HEK293 (cell line): ENCODE measurements around the gene POLR2L.

Experiments used
- CTCF ChIA-PET: fragments of 350-600 bp; formaldehyde crosslinking; extraction: SDS; loops from one replicate; lab custom pipeline; 2021; ENCODE audit warnings: antibody characterized with exemption; lab: Yijun Ruan, JAX
- POLR2A ChIA-PET: fragments of 300-600 bp; formaldehyde crosslinking; extraction: SDS; loops from one replicate; lab custom pipeline; 2020; ENCODE audit warnings: antibody characterized with exemption, inconsistent platforms; lab: Yijun Ruan, JAX
- H3K27ac ChIP-seq: fragments of 200-500 bp; sonication (Bioruptor generic); 2 replicates; pipeline ENCODE4 v1.5.1; 2014; ENCODE audit warnings: low read depth, low read length, control low read depth, inconsistent platforms; ENCODE audit errors: extremely low read depth
- H3K36me3 ChIP-seq, 2 experiments: fragments of 200-500 bp in 1 of 2; sonication (Bioruptor generic) in 1 of 2; 1 replicate in 1 of 2; 2 replicates in 1 of 2; pipeline ENCODE4 v1.5.1; 2014 to 2017; ENCODE audit warnings: inconsistent platforms in 2 of 2, low read length in 2 of 2; ENCODE audit not compliant: control insufficient read depth in 2 of 2, insufficient read depth in 1 of 2
- H3K4me1 ChIP-seq: fragments of 200-500 bp; sonication (Bioruptor generic); 2 replicates; pipeline ENCODE4 v1.5.1; 2014; ENCODE audit warnings: mild to moderate bottlenecking, low read length, inconsistent platforms; ENCODE audit not compliant: control insufficient read depth, insufficient read depth
- H3K4me3 ChIP-seq: 2 replicates; pipeline ENCODE4 v1.5.1; 2011; ENCODE audit warnings: low read depth, mild to moderate bottlenecking, control low read depth, low read length, moderate library complexity
- H3K9me3 ChIP-seq: fragments of 200-500 bp; sonication (Bioruptor generic); 2 replicates; pipeline ENCODE4 v1.5.1; 2014; ENCODE audit warnings: low read depth, low read length, inconsistent platforms; ENCODE audit not compliant: control insufficient read depth, insufficient read depth
- EGR2 ChIP-seq: fragments of 450-650 bp; formaldehyde crosslinking; IDR thresholded peaks from 2 replicates; pipeline ENCODE4 v1.5.1; 2016; ENCODE audit warnings: low read depth, missing biosample characterization, missing genetic modification characterization
- PRDM10 ChIP-seq: fragments of 450-650 bp; formaldehyde crosslinking; IDR thresholded peaks from 2 replicates; pipeline ENCODE4 v1.5.1; 2016; ENCODE audit warnings: missing biosample characterization, missing genetic modification characterization
- RBAK ChIP-seq: fragments of 450-650 bp; formaldehyde crosslinking; IDR thresholded peaks from 2 replicates; pipeline ENCODE4 v1.5.1; 2016; ENCODE audit warnings: missing biosample characterization, missing genetic modification characterization
- SCRT1 ChIP-seq: fragments of 450-650 bp; formaldehyde crosslinking; IDR thresholded peaks from 2 replicates; pipeline ENCODE4 v1.5.1; 2016; ENCODE audit warnings: missing biosample characterization, missing genetic modification characterization, borderline replicate concordance
- SCRT2 ChIP-seq: fragments of 450-650 bp; formaldehyde crosslinking; IDR thresholded peaks from 2 replicates; pipeline ENCODE4 v1.5.1; 2016; ENCODE audit warnings: missing biosample characterization, missing genetic modification characterization
- YY1 ChIP-seq: fragments of 450-650 bp; formaldehyde crosslinking; IDR thresholded peaks from 2 replicates; pipeline ENCODE4 v1.5.1; 2018; ENCODE audit warnings: missing biosample characterization, missing genetic modification characterization
- ZFHX2 ChIP-seq: fragments of 450-650 bp; formaldehyde crosslinking; conservative IDR thresholded peaks from 2 replicates; pipeline ENCODE4 v1.5.1; 2016; ENCODE audit warnings: missing biosample characterization, missing genetic modification characterization
- ZIC2 ChIP-seq: fragments of 450-650 bp; formaldehyde crosslinking; IDR thresholded peaks from 2 replicates; pipeline ENCODE4 v1.5.1; 2016; ENCODE audit warnings: missing biosample characterization, missing genetic modification characterization
- ZNF23 ChIP-seq: fragments of 450-650 bp; formaldehyde crosslinking; IDR thresholded peaks from 2 replicates; pipeline ENCODE4 v1.5.1; 2016; ENCODE audit warnings: missing biosample characterization, missing genetic modification characterization, borderline replicate concordance
- ZNF24 ChIP-seq: fragments of 450-650 bp; formaldehyde crosslinking; IDR thresholded peaks from 2 replicates; pipeline ENCODE4 v1.5.1; 2016; ENCODE audit warnings: missing biosample characterization, missing genetic modification characterization
- ZNF510 ChIP-seq: fragments of 450-650 bp; formaldehyde crosslinking; IDR thresholded peaks from 2 replicates; pipeline ENCODE4 v1.5.1; 2018; ENCODE audit warnings: mild to moderate bottlenecking, missing genetic modification characterization, missing biosample characterization; ENCODE audit not compliant: insufficient replicate concordance
- ZNF544 ChIP-seq: fragments of 450-650 bp; formaldehyde crosslinking; IDR thresholded peaks from 2 replicates; pipeline ENCODE4 v1.5.0; 2017; ENCODE audit warnings: missing biosample characterization, missing genetic modification characterization
- ZNF76 ChIP-seq: fragments of 450-650 bp; formaldehyde crosslinking; IDR thresholded peaks from 2 replicates; pipeline ENCODE4; 2016; ENCODE audit warnings: low read depth, missing biosample characterization, missing genetic modification characterization, borderline replicate concordance
- ZNF785 ChIP-seq: fragments of 450-650 bp; formaldehyde crosslinking; IDR thresholded peaks from 2 replicates; pipeline ENCODE4 v1.5.1; 2016; ENCODE audit warnings: missing biosample characterization, missing genetic modification characterization
- TF ChIP-seq, protein P1 (sequence below): fragments of 450-650 bp; formaldehyde crosslinking; IDR thresholded peaks from 2 replicates; pipeline ENCODE4 v1.5.1; 2016; ENCODE audit warnings: missing biosample characterization, missing genetic modification characterization, low read depth
- TF ChIP-seq, protein P2 (sequence below): fragments of 450-650 bp; formaldehyde crosslinking; IDR thresholded peaks from 2 replicates; pipeline ENCODE4 v1.5.1; 2016; ENCODE audit warnings: missing biosample characterization, missing genetic modification characterization
- TF ChIP-seq, protein P3 (sequence below): fragments of 450-650 bp; formaldehyde crosslinking; conservative IDR thresholded peaks from 2 replicates; pipeline ENCODE4 v1.5.1; 2016; ENCODE audit warnings: low read depth, missing biosample characterization, missing genetic modification characterization

POLR2L gene

DNA sequence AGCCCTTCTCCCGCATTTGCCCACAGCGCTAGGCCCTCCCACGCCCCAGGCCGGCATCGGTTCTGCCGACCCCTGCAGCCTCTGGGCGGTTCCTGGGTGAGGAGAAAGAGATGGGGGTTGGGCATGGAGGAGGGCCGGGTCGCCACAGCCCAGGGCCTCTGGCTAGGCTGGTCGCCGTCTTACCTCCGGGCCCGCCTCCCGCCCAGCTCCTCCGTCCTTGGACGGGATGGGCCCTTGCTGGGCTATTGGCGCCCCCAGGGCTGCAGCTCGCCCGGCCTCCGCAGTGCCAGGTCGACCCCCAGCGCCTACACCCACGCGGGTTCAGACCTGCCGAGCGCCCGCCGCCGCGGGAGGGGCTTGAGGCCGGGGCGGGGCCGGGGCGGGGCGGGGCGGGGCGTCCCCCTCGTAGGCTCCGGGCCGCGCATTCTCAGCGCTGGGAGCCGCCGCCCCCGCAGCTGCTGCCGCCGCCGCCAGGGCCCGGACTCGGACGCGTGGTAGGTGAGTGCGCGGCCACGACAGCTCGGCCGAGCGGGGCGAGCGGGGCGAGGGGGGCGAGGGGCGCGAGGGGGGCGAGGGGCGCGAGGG lies 9.7 kb downstream of the POLR2L start, which contains the start of gene CD151 (continued):
- TF ChIP-seq ZNF510 (tag by site-specific recombination), result no peak
- TF ChIP-seq YY1, result no peak

GRCh38 chr11:831961-832528 lies 10.3 kb downstream of the POLR2L start:
- H3K4me3 ChIP-seq, result peak overlapping the region; percentile 70
- H3K9me3 ChIP-seq, result no peaks in the 10 kb centered on the region
- H3K27ac ChIP-seq, result peak overlapping the region; percentile 66; the same call in 1 of the 2 replicates
- ChIA-PET POLR2A (interaction anchor here (0.6 to 15.0 kb wide), 8 partner anchors 8 to 28 kb away, joined by 3 to 202 read pairs (median 4); partner anchors contain the start of genes PNPLA2, POLR2L, RPLP2 and TSPAN4), CTCF (no interaction called here)
- TF ChIP-seq, protein P1, sequence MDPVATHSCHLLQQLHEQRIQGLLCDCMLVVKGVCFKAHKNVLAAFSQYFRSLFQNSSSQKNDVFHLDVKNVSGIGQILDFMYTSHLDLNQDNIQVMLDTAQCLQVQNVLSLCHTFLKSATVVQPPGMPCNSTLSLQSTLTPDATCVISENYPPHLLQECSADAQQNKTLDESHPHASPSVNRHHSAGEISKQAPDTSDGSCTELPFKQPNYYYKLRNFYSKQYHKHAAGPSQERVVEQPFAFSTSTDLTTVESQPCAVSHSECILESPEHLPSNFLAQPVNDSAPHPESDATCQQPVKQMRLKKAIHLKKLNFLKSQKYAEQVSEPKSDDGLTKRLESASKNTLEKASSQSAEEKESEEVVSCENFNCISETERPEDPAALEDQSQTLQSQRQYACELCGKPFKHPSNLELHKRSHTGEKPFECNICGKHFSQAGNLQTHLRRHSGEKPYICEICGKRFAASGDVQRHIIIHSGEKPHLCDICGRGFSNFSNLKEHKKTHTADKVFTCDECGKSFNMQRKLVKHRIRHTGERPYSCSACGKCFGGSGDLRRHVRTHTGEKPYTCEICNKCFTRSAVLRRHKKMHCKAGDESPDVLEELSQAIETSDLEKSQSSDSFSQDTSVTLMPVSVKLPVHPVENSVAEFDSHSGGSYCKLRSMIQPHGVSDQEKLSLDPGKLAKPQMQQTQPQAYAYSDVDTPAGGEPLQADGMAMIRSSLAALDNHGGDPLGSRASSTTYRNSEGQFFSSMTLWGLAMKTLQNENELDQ (tag by site-specific recombination), result no peak
- no peak for TF ChIP-seq ZNF544 (tag by site-specific recombination)
- no peak for TF ChIP-seq ZNF24 (tag by site-specific recombination)
- TF ChIP-seq EGR2 (tag by site-specific recombination), result peak; percentile 76
- peak; percentile 88 for TF ChIP-seq ZFHX2 (tag by site-specific recombination)
- TF ChIP-seq, protein P2, sequence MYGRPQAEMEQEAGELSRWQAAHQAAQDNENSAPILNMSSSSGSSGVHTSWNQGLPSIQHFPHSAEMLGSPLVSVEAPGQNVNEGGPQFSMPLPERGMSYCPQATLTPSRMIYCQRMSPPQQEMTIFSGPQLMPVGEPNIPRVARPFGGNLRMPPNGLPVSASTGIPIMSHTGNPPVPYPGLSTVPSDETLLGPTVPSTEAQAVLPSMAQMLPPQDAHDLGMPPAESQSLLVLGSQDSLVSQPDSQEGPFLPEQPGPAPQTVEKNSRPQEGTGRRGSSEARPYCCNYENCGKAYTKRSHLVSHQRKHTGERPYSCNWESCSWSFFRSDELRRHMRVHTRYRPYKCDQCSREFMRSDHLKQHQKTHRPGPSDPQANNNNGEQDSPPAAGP (tag by site-specific recombination), result 0 out of 2 replicates have a peak, but pooled peaks have one; percentile 49
- peak; percentile 81 for TF ChIP-seq PRDM10 (tag by site-specific recombination)
- peak; percentile 84 for TF ChIP-seq ZIC2 (tag by site-specific recombination)
- H3K4me1 ChIP-seq, result no peaks in the 10 kb centered on the region; the same call in 1 of the 2 replicates
- peaks cover 0 to 25% of the 10 kb centered on the region in 2 experiments; a peak in 1 of 3 replicates for H3K36me3 ChIP-seq

- no peak overlapping the region for H3K27ac ChIP-seq
- no peaks in the 10 kb centered on the region for H3K9me3 ChIP-seq
- POLR2A ChIA-PET, result interaction anchor here (1.0 to 15.0 kb wide), 5 partner anchors 8 to 27 kb away, joined by 3 to 202 read pairs (median 4); partner anchors contain the start of genes PNPLA2, POLR2L and TSPAN4
- H3K36me3 ChIP-seq, result peaks cover 0 to 18% of the 10 kb centered on the region in 2 experiments; a peak in 1 of 3 replicates
- H3K4me3 ChIP-seq, result no peak overlapping the region
- no peaks in the 10 kb centered on the region; the same call in 1 of the 2 replicates for H3K4me1 ChIP-seq
- CTCF ChIA-PET, result interaction anchor here (0.7 kb wide), 1 partner anchor 127 kb away, joined by 4 read pairs; no protein-coding TSS in a partner anchor
- TF ChIP-seq, protein P3, sequence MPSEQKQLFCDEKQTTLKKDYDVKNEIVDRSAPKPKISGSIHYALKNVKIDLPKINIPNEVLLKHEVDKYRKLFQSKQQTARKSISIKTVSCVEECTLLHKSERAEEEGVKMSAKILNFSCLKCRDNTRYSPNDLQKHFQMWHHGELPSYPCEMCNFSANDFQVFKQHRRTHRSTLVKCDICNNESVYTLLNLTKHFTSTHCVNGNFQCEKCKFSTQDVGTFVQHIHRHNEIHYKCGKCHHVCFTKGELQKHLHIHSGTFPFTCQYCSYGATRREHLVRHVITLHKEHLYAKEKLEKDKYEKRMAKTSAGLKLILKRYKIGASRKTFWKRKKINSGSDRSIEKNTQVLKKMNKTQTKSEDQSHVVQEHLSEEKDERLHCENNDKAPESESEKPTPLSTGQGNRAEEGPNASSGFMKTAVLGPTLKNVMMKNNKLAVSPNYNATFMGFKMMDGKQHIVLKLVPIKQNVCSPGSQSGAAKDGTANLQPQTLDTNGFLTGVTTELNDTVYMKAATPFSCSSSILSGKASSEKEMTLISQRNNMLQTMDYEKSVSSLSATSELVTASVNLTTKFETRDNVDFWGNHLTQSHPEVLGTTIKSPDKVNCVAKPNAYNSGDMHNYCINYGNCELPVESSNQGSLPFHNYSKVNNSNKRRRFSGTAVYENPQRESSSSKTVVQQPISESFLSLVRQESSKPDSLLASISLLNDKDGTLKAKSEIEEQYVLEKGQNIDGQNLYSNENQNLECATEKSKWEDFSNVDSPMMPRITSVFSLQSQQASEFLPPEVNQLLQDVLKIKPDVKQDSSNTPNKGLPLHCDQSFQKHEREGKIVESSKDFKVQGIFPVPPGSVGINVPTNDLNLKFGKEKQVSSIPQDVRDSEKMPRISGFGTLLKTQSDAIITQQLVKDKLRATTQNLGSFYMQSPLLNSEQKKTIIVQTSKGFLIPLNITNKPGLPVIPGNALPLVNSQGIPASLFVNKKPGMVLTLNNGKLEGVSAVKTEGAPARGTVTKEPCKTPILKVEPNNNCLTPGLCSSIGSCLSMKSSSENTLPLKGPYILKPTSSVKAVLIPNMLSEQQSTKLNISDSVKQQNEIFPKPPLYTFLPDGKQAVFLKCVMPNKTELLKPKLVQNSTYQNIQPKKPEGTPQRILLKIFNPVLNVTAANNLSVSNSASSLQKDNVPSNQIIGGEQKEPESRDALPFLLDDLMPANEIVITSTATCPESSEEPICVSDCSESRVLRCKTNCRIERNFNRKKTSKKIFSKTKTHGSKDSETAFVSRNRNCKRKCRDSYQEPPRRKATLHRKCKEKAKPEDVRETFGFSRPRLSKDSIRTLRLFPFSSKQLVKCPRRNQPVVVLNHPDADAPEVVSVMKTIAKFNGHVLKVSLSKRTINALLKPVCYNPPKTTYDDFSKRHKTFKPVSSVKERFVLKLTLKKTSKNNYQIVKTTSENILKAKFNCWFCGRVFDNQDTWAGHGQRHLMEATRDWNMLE (tag by site-specific recombination), result no peak
- no peak for TF ChIP-seq ZNF785
- no peak for TF ChIP-seq RBAK
- peak; percentile 42; the same call in 1 of the 2 replicates for TF ChIP-seq SCRT2 (tag by site-specific recombination)
- no peak for TF ChIP-seq ZNF23
- TF ChIP-seq EGR2 (tag by site-specific recombination), result no peak
- TF ChIP-seq ZNF76 (tag by site-specific recombination), result no peak
- no peak for TF ChIP-seq SCRT1 (tag by site-specific recombination)
These were observed 11.0 kb downstream of the POLR2L start for GRCh38 chr11:831118-831864.
